GM12865 (cell line): Measurements from ENCODE around the gene NOL8.

ENCODE experiments used
- DNase-seq: peaks from one replicate; pipeline ENCODE4 v3.0.0; 2010; ENCODE audit warnings: low read depth
- H3K4me3 ChIP-seq: 2 replicates; pipeline ENCODE4 v1.5.1; 2011; ENCODE audit warnings: mild to moderate bottlenecking, low read depth, low read length, control low read depth
- CTCF ChIP-seq: IDR thresholded peaks from 2 replicates; pipeline ENCODE4 v1.5.1; 2011; ENCODE audit warnings: low read length, control low read depth, low read depth, inconsistent platforms; ENCODE audit not compliant: insufficient read depth; ENCODE audit errors: missing control alignments

NOL8 gene

GRCh38 chr9:92313624-92314012, 11.5 kb downstream of the NOL8 start:
- TF ChIP-seq CTCF, result no peak
- DNase-seq, result no peak
- no peak overlapping the region for H3K4me3 ChIP-seq

GRCh38 chr9:92312887-92313623, 12.1 kb downstream of the NOL8 start:
- DNase-seq, result no peak
- TF ChIP-seq CTCF, result no peak
- no peak overlapping the region for H3K4me3 ChIP-seq

- H3K4me3 ChIP-seq, result no peak overlapping the region
- no peak for TF ChIP-seq CTCF
- DNase-seq, result no peak
Measured at GRCh38 chr9:92310562-92310961, 14.6 kb downstream of the NOL8 start.

GRCh38 chr9:92308893-92309292, 16.3 kb downstream of the NOL8 start:
- no peak overlapping the region for H3K4me3 ChIP-seq
- no peak for TF ChIP-seq CTCF
- peak; percentile 10 for DNase-seq

- H3K4me3 ChIP-seq, result no peak overlapping the region
- no peak for TF ChIP-seq CTCF
- no peak for DNase-seq
Measured at GRCh38 chr9:92300936-92301335, 24.2 kb downstream of the NOL8 start.

GRCh38 chr9:92299116-92299515, 26.0 kb downstream of the NOL8 start:
- TF ChIP-seq CTCF, result no peak
- no peak overlapping the region for H3K4me3 ChIP-seq
- DNase-seq, result peak; percentile 51

- peak overlapping the region; percentile 28 for H3K4me3 ChIP-seq
- DNase-seq, result no peak
- no peak for TF ChIP-seq CTCF
Measured at GRCh38 chr9:92298036-92298435, 27.1 kb downstream of the NOL8 start.
